ENCODE measurements around the gene SH3GLB2.
A peak's percentile ranks its signal among the peaks of the same experiment; 100 is the strongest.

The SH3GLB2 gene

GRCh38 chr9:129028192-129028966 is at the start of gene SH3GLB2:
Gene SH3GLB2 (minus strand): TSS chr9:129028331. CDS start chr9:129028154, 177 bp downstream.
- H3K27ac ChIP-seq = peak within 1 kb of the TSS; percentile 70 to 91
- DNase-seq (ENCODE audit: low spot score) = peak; percentile 97
- TF ChIP-seq CTCF (IDR thresholded peaks at IDR 0.05) = peak; percentile 88
- H3K4me3 ChIP-seq = peak within 1 kb of the TSS; percentile 100

GRCh38 chr9:129077236-129077635 is 49.1 kb upstream of the SH3GLB2 start:
- Histone ChIP-seq H3K4me3 (no peak overlapping the region), H3K27ac (no peak overlapping the region)
- no peak for TF ChIP-seq CTCF (IDR thresholded peaks at IDR 0.05)
- DNase-seq (ENCODE audit: low spot score) = no peak

GRCh38 chr9:129076640-129077037 is 48.5 kb upstream of the SH3GLB2 start:
- TF ChIP-seq CTCF (IDR thresholded peaks at IDR 0.05) = no peak
- no peak overlapping the region for H3K4me3 ChIP-seq
- no peak overlapping the region for H3K27ac ChIP-seq
- no peak for DNase-seq (ENCODE audit: low spot score)

- Histone ChIP-seq H3K27ac (no peak overlapping the region), H3K4me3 (no peak overlapping the region)
- no peak for TF ChIP-seq CTCF (IDR thresholded peaks at IDR 0.05)
- DNase-seq (ENCODE audit: low spot score) = no peak
Measured at GRCh38 chr9:129075996-129076639, 48.0 kb upstream of the SH3GLB2 start.

- no peak for DNase-seq (ENCODE audit: low spot score)
- no peak overlapping the region for H3K4me3 ChIP-seq
- no peak overlapping the region for H3K27ac ChIP-seq
- no peak for TF ChIP-seq CTCF (IDR thresholded peaks at IDR 0.05)
Measured at GRCh38 chr9:129074106-129074505, 46.0 kb upstream of the SH3GLB2 start.

GRCh38 chr9:129073404-129073803 is 45.3 kb upstream of the SH3GLB2 start:
- H3K4me3 ChIP-seq = no peak overlapping the region
- no peak for TF ChIP-seq CTCF (IDR thresholded peaks at IDR 0.05)
- no peak overlapping the region for H3K27ac ChIP-seq
- no peak for DNase-seq (ENCODE audit: low spot score)

- Histone ChIP-seq H3K4me3 (no peak overlapping the region), H3K27ac (no peak overlapping the region)
- no peak for DNase-seq (ENCODE audit: low spot score)
- no peak for TF ChIP-seq CTCF (IDR thresholded peaks at IDR 0.05)
Measured at GRCh38 chr9:129072171-129072570, 44.0 kb upstream of the SH3GLB2 start.

All from coronary artery (tissue), 2 donors.